Keratinocyte (primary cell): ENCODE measurements around the gene RABL3. TPM values are rescaled to one million over a fixed set of nuclear protein-coding genes. Genes with fewer than 3 reads are reported as not detected.

Experiments
- DNase-seq: peaks from one replicate; pipeline ENCODE4 v3.0.0-alpha.2; 2011; ENCODE audit warnings: low read depth, missing footprints, low spot score
- FAIRE-seq: peaks from 2 replicates; lab custom pipeline; 2011; peaks lifted over from hg19 to GRCh38; lab: Jason Lieb, UNC
- H2AFZ ChIP-seq: 2 replicates; pipeline ENCODE4 v1.6.0; 2012; ENCODE audit warnings: low read length, control low read depth, inconsistent platforms; ENCODE audit not compliant: control insufficient read depth
- H3K27ac ChIP-seq: 2 replicates; pipeline ENCODE4 v1.5.1; 2011; ENCODE audit warnings: low read length; ENCODE audit not compliant: control insufficient read depth, insufficient read depth
- H3K27me3 ChIP-seq: 3 replicates; pipeline ENCODE4 v1.6.0; 2011; ENCODE audit warnings: low read length; ENCODE audit not compliant: control insufficient read depth, insufficient read depth; ENCODE audit errors: extremely low read depth
- H3K36me3 ChIP-seq, 2 experiments: 2 replicates in 1 of 2; 3 replicates in 1 of 2; pipeline ENCODE4 v1.5.1; 2011; ENCODE audit warnings: low read length in 2 of 2, mild to moderate bottlenecking in 1 of 2; ENCODE audit not compliant: control insufficient read depth in 2 of 2, insufficient read depth in 2 of 2; ENCODE audit errors: extremely low read depth in 1 of 2
- H3K4me1 ChIP-seq: 3 replicates; pipeline ENCODE4 v1.5.1; 2011; ENCODE audit warnings: low read length; ENCODE audit not compliant: control insufficient read depth, insufficient read depth; ENCODE audit errors: extremely low read depth
- H3K4me2 ChIP-seq: 3 replicates; pipeline ENCODE4 v1.6.0; 2011; ENCODE audit warnings: low read depth, low read length; ENCODE audit not compliant: control insufficient read depth, insufficient read depth; ENCODE audit errors: extremely low read depth
- H3K4me3 ChIP-seq, 3 experiments: fragments of 200-600 bp in 1 of 3; sonication (generic) in 1 of 3; 2 replicates in 2 of 3; 3 replicates in 1 of 3; pipeline ENCODE4 v1.5.1; 2011 to 2016; ENCODE audit warnings: low read length in 3 of 3, mild to moderate bottlenecking in 3 of 3, control low read depth in 2 of 3, inconsistent platforms in 1 of 3, low read depth in 1 of 3, mixed read lengths in 1 of 3, mixed run types in 1 of 3, moderate library complexity in 1 of 3; ENCODE audit not compliant: control insufficient read depth in 2 of 3, insufficient read depth in 2 of 3; ENCODE audit errors: extremely low read depth in 1 of 3
- H3K79me2 ChIP-seq: 2 replicates; pipeline ENCODE4 v1.6.0; 2012; ENCODE audit warnings: low read length; ENCODE audit not compliant: control insufficient read depth, insufficient read depth
- H3K9ac ChIP-seq: 3 replicates; pipeline ENCODE4 v1.6.0; 2011; ENCODE audit warnings: low read length; ENCODE audit not compliant: control insufficient read depth, insufficient read depth; ENCODE audit errors: extremely low read depth
- H3K9me1 ChIP-seq: 3 replicates; pipeline ENCODE4 v1.6.0; 2011; ENCODE audit warnings: low read length; ENCODE audit not compliant: control insufficient read depth, insufficient read depth; ENCODE audit errors: extremely low read depth
- H3K9me3 ChIP-seq: 2 replicates; pipeline ENCODE4 v1.5.1; 2012; ENCODE audit warnings: low read depth, low read length; ENCODE audit not compliant: control insufficient read depth
- H4K20me1 ChIP-seq: 3 replicates; pipeline ENCODE4 v1.6.0; 2011; ENCODE audit warnings: low read length; ENCODE audit not compliant: control insufficient read depth, insufficient read depth; ENCODE audit errors: extremely low read depth
- EZH2 ChIP-seq: IDR thresholded peaks from one replicate; pipeline ENCODE4 v1.6.1; 2012; ENCODE audit warnings: inconsistent platforms, mild to moderate bottlenecking, low read length, moderate library complexity
- dilution Hi-C: fragments of 300-500 bp; cut with MboI; formaldehyde crosslinking; loops from one replicate; pipeline ENCODE4 v1.7.0; 2020; ENCODE audit warnings: low sequenced_read_pairs; ENCODE audit not compliant: extremely low pct_ligation_motif_present
- polyA plus RNA-seq, 5 experiments: library from polyadenylated mRNA; depleted of rRNA in 3 of 5; stranded (reverse) in 3 of 5; stranded (forward) in 1 of 5; unstranded in 1 of 5; fragments of >200 nt; gene quantifications; 1 replicate in 1 of 5; 2 replicates in 3 of 5; 3 replicates in 1 of 5; pipeline versions ENCODE4 v1.2.1 to v1.2.3, GENCODE V29; 2011 to 2012; ENCODE audit warnings: missing spikeins in 2 of 5, low read depth in 1 of 5, low replicate concordance in 1 of 5
- TF ChIP-seq, protein P1 (sequence below), 3 experiments: IDR thresholded peaks in 1 of 3; conservative IDR thresholded peaks in 1 of 3; optimal IDR thresholded peaks in 1 of 3; 2 replicates in 2 of 3; 3 replicates in 1 of 3; pipeline versions ENCODE3 to v1.5.1; 2011; ENCODE audit warnings: low read length in 3 of 3, mild to moderate bottlenecking in 3 of 3, moderate library complexity in 2 of 3, control low read depth in 1 of 3, inconsistent platforms in 1 of 3; ENCODE audit not compliant: insufficient read depth in 2 of 3; ENCODE audit errors: extremely low read depth in 1 of 3

Gene RABL3
- polyA plus RNA-seq, 1 donor (not counting 4 experiments of a cell fraction or from before 2014, with no cell fraction given): 13.4 TPM

DNA sequence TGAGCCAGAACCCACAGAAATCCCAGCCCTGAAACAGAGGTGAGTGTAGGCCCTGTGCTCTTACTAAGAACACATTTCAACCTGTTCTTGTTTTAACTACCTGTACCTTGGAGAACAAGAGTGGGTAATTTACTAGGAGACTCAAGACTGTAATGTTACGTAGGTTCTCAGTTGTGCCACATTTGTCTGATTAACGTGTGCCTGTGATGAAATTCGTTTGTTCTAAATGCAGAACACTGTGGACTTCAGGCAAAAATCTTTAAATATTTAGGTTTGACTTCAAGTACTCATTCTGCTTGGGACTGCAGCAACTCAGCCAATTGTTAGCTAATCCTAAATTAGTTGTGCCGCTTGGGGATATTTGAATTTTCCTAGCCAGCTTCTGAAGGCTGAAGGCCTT lies 28.6 kb upstream of the RABL3 start:
- Histone ChIP-seq H3K79me2 (peaks cover 23% of the 10 kb centered on the region), H3K9ac (no peak overlapping the region), H3K36me3 (peaks cover 0 to 3% of the 10 kb centered on the region in 2 experiments), H3K27ac (no peak overlapping the region), H3K4me2 (no peak overlapping the region), H3K9me1 (peaks cover 2% of the 10 kb centered on the region), H3K9me3 (no peaks in the 10 kb centered on the region), H2AFZ (no peak overlapping the region), H3K4me1 (peaks cover 8% of the 10 kb centered on the region), H3K27me3 (no peaks in the 10 kb centered on the region), H4K20me1 (no peaks in the 10 kb centered on the region), H3K4me3 (no peak overlapping the region)
- no peak for FAIRE-seq
- no peak for TF ChIP-seq EZH2
- TF ChIP-seq, protein P1, sequence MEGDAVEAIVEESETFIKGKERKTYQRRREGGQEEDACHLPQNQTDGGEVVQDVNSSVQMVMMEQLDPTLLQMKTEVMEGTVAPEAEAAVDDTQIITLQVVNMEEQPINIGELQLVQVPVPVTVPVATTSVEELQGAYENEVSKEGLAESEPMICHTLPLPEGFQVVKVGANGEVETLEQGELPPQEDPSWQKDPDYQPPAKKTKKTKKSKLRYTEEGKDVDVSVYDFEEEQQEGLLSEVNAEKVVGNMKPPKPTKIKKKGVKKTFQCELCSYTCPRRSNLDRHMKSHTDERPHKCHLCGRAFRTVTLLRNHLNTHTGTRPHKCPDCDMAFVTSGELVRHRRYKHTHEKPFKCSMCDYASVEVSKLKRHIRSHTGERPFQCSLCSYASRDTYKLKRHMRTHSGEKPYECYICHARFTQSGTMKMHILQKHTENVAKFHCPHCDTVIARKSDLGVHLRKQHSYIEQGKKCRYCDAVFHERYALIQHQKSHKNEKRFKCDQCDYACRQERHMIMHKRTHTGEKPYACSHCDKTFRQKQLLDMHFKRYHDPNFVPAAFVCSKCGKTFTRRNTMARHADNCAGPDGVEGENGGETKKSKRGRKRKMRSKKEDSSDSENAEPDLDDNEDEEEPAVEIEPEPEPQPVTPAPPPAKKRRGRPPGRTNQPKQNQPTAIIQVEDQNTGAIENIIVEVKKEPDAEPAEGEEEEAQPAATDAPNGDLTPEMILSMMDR (optimal IDR thresholded peaks at IDR 0.05 in 1 of 3, IDR thresholded peaks at IDR 0.05 in 1 of 3, conservative IDR thresholded peaks at IDR 0.05 in 1 of 3; ENCODE audit: extremely low read depth in 1 of 3, insufficient read depth in 2 of 3, low read length in 3 of 3): no peak
- dilution Hi-C loops: no loop called here
- DNase-seq: no peak

DNA sequence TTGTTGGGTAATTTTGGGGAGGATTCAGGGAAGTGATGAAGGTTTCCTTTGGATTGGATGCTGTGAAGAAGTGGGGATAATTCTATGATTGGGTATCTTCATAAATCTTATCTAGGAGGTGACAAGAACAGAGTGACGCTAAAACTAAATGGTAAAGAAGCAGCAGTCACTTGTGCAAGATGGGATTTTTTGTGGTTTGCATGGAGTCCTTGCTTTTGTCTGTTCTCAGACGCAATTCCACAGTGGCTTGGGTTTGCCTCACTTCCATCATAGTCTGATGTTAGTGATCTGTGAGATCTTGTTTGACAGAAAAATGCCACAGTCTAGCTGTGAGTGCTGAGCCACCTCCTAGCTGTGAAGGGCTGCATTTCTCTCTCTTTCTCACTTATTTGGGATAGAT lies 27.1 kb upstream of the RABL3 start:
- no peak overlapping the region for H3K27ac ChIP-seq
- peaks cover 8% of the 10 kb centered on the region for H3K4me1 ChIP-seq
- H2AFZ ChIP-seq: no peak overlapping the region
- H4K20me1 ChIP-seq: no peaks in the 10 kb centered on the region
- H3K4me2 ChIP-seq: no peak overlapping the region
- no peak overlapping the region for H3K4me3 ChIP-seq
- no peaks in the 10 kb centered on the region for H3K9me3 ChIP-seq
- DNase-seq: no peak
- no peaks in the 10 kb centered on the region for H3K27me3 ChIP-seq
- dilution Hi-C loops: no loop called here
- H3K79me2 ChIP-seq: peaks cover 29% of the 10 kb centered on the region
- peaks cover 0 to 3% of the 10 kb centered on the region in 2 experiments for H3K36me3 ChIP-seq
- no peaks in the 10 kb centered on the region for H3K9me1 ChIP-seq
- no peak overlapping the region for H3K9ac ChIP-seq
- no peak for TF ChIP-seq EZH2
- FAIRE-seq: no peak

DNA sequence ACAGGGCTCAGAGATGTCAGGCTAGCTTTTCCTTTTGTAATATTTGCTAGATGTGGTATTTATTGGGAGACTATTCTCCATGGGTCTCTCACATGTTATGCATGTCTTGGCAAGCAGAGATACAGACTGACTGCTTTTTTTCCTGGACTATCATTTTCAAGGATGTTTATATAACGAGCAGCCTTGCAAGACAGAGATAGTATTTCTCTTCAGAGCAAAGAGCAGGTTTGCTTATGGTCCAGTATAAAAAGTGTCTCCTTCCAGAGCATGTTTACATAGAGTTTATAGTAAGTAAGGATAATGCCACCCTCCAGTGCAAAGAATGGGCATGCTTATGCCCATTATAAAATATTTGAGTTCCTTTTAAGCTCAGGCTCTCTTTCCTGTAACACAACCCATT lies 24.8 kb upstream of the RABL3 start:
- TF ChIP-seq EZH2: no peak
- TF ChIP-seq, protein P1 (optimal IDR thresholded peaks at IDR 0.05 in 1 of 3, IDR thresholded peaks at IDR 0.05 in 1 of 3, conservative IDR thresholded peaks at IDR 0.05 in 1 of 3; ENCODE audit: extremely low read depth in 1 of 3, insufficient read depth in 2 of 3, low read length in 3 of 3): no peak
- FAIRE-seq (no peak), DNase-seq (no peak)
- H3K4me3 ChIP-seq: no peak overlapping the region
- H3K36me3 ChIP-seq: no peaks in the 10 kb centered on the region
- H3K4me1 ChIP-seq: peaks cover 3% of the 10 kb centered on the region
- no peaks in the 10 kb centered on the region for H3K9me1 ChIP-seq
- H3K9ac ChIP-seq: no peak overlapping the region
- H3K9me3 ChIP-seq: no peaks in the 10 kb centered on the region
- no peaks in the 10 kb centered on the region for H3K27me3 ChIP-seq
- H2AFZ ChIP-seq: no peak overlapping the region
- dilution Hi-C loops: no loop called here
- no peaks in the 10 kb centered on the region for H4K20me1 ChIP-seq
- peaks cover 45% of the 10 kb centered on the region for H3K79me2 ChIP-seq
- no peak overlapping the region for H3K27ac ChIP-seq
- H3K4me2 ChIP-seq: no peak overlapping the region
